ENCODE data around the gene SLC2A11. TPM values are rescaled to one million over a fixed set of nuclear protein-coding genes. Genes with fewer than 3 reads are reported as not detected.

The SLC2A11 gene
- total and polyA plus RNA-seq, 4 donors: 3.4 to 9.0 (median 4.3) TPM

DNA sequence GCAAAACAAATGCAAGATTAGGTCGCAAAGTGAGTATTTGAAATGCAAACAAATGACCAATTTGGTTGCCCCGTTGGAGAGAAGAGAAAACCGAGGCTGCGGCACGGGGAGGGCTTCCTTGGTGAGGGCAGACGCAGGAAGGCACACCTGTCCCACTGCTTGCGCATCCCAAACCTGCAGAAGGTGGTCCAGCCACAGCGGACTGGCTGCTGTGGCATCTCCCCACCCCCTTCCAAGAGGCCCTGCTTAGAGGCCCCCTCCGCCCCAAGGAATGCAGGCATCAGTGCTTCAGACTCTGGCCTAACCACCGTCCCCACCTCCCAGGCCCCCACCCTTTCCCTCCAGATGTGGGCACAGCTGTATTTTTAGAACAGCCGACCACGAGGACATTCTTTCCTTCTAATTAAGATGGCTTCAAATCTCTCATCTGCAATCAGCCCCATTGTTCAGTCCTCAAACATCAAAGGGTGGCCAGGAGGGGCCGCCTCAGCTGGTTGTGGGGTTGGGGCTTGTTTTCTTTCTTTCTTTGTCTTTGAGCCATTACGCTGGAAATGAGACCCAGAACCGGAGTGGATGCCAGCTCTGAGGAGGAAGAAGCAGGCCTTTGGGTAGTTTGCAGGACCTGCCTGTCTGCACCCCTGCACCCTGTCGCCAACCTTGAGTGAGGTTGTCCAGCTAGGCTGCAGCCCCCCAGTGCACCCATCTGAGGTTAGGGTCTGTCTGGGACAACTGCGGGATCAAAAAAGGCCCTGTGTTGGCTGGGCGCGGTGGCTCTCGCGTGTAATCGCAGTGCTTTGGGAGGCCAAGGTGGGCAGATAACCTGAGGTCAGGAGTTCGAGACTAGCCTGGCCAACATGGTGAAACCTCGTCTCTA lies 9.4 kb upstream of the SLC2A11 start:
- no peak for TF ChIP-seq EGR1 (IDR thresholded peaks at IDR 0.05; ENCODE audit: low read depth in 2 of 2)
- TF ChIP-seq, protein P1, sequence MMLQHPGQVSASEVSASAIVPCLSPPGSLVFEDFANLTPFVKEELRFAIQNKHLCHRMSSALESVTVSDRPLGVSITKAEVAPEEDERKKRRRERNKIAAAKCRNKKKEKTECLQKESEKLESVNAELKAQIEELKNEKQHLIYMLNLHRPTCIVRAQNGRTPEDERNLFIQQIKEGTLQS (IDR thresholded peaks at IDR 0.05): no peak
- no peak for TF ChIP-seq RXRA (IDR thresholded peaks at IDR 0.05)
- TF ChIP-seq, protein P2, sequence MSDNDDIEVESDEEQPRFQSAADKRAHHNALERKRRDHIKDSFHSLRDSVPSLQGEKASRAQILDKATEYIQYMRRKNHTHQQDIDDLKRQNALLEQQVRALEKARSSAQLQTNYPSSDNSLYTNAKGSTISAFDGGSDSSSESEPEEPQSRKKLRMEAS (IDR thresholded peaks at IDR 0.05): no peak
- no peak for TF ChIP-seq FOXA1 (IDR thresholded peaks at IDR 0.05)
- TF ChIP-seq JUND (IDR thresholded peaks at IDR 0.05): no peak
- TF ChIP-seq SP1 (IDR thresholded peaks at IDR 0.05): no peak
- TF ChIP-seq, protein P3, sequence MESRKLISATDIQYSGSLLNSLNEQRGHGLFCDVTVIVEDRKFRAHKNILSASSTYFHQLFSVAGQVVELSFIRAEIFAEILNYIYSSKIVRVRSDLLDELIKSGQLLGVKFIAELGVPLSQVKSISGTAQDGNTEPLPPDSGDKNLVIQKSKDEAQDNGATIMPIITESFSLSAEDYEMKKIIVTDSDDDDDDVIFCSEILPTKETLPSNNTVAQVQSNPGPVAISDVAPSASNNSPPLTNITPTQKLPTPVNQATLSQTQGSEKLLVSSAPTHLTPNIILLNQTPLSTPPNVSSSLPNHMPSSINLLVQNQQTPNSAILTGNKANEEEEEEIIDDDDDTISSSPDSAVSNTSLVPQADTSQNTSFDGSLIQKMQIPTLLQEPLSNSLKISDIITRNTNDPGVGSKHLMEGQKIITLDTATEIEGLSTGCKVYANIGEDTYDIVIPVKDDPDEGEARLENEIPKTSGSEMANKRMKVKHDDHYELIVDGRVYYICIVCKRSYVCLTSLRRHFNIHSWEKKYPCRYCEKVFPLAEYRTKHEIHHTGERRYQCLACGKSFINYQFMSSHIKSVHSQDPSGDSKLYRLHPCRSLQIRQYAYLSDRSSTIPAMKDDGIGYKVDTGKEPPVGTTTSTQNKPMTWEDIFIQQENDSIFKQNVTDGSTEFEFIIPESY (IDR thresholded peaks at IDR 0.05): no peak
- Histone ChIP-seq H3K9me3 (ENCODE audit: control insufficient read depth in 4 of 4, low read length in 3 of 4) (no peaks in the 10 kb centered on the region), H3K27me3 (ENCODE audit: control insufficient read depth in 4 of 4, insufficient read depth in 4 of 4, low read length in 3 of 4) (no peaks in the 10 kb centered on the region), H3K9ac (ENCODE audit: low read depth in 1 of 2, low read length in 2 of 2) (no peak overlapping the region), H3K36me3 (ENCODE audit: control insufficient read depth in 4 of 4, insufficient read depth in 3 of 4, low read depth in 1 of 4, low read length in 3 of 4) (no peaks in the 10 kb centered on the region), H3K4me1 (ENCODE audit: control insufficient read depth in 4 of 4, insufficient read depth in 4 of 4, low read length in 3 of 4) (peaks cover 2 to 15% (median 7%) of the 10 kb centered on the region in 4 donors), H3K4me3 (ENCODE audit: low read depth in 1 of 3, low read length in 3 of 3) (no peak overlapping the region), H3K27ac (ENCODE audit: low read depth in 1 of 2, low read length in 2 of 2) (no peak overlapping the region)
- DNase-seq (ENCODE audit: low spot score): no peak
- 88% methylated on average over 24 of the region's 24 CpGs for WGBS

DNA sequence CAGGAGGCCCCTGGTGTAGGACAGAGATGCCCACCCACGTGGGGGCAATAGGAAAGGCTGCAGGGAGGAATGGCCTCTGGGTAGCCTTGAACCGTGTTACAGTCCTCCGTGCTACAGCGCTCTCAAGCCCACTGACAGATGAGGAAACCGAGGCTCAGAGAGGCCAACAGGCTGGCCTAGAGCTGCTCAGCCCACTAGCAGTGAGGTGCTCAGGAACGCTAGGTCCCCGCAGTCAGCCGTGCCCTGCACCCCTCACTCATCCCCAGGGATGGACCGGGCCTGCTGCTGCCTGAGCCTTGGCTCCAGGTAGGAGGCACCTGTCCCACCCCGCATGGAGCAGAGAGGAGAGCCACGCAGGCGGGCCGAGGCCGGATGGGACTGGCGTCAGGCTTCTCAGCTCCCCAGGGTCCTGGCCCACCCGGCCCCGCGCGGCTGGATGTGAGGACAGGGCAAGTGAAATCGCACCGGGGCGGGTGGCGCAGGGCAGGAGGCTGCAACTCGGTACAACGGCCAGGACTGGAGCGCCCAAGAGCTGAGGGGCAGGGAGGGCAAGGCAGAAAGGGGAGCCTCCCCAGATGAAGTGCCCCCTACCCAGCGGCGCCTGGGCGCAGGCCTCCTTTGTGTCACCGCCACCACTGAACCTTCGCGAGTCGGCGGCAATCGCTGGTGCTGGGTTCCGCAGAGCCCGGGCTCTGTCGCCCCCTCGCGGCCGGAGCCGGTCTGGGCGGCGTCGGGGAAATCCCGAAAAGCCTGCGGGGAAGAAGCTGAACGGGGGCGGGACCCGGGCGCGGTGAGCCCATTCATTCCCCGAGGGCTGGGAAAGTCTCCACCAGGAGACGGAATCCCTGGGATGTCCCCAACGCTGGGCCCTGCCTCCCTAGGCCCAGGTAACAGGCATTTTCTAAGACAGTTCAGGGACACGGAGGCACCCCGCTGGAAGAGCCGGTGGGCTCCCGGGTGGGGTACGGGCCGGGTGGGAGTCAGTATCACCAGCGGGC lies 8.4 kb upstream of the SLC2A11 start:
- H3K4me3 ChIP-seq (ENCODE audit: low read depth in 1 of 3, low read length in 3 of 3): peak overlapping the region in 2 of 3 donors; percentile 5 to 37
- DNase-seq (ENCODE audit: low spot score): peak; percentile 90
- H3K9me3 ChIP-seq (ENCODE audit: control insufficient read depth in 4 of 4, low read length in 3 of 4): no peaks in the 10 kb centered on the region
- H3K4me1 ChIP-seq (ENCODE audit: control insufficient read depth in 4 of 4, insufficient read depth in 4 of 4, low read length in 3 of 4): peaks cover 2 to 15% (median 7%) of the 10 kb centered on the region in 4 donors
- TF ChIP-seq, protein P4, sequence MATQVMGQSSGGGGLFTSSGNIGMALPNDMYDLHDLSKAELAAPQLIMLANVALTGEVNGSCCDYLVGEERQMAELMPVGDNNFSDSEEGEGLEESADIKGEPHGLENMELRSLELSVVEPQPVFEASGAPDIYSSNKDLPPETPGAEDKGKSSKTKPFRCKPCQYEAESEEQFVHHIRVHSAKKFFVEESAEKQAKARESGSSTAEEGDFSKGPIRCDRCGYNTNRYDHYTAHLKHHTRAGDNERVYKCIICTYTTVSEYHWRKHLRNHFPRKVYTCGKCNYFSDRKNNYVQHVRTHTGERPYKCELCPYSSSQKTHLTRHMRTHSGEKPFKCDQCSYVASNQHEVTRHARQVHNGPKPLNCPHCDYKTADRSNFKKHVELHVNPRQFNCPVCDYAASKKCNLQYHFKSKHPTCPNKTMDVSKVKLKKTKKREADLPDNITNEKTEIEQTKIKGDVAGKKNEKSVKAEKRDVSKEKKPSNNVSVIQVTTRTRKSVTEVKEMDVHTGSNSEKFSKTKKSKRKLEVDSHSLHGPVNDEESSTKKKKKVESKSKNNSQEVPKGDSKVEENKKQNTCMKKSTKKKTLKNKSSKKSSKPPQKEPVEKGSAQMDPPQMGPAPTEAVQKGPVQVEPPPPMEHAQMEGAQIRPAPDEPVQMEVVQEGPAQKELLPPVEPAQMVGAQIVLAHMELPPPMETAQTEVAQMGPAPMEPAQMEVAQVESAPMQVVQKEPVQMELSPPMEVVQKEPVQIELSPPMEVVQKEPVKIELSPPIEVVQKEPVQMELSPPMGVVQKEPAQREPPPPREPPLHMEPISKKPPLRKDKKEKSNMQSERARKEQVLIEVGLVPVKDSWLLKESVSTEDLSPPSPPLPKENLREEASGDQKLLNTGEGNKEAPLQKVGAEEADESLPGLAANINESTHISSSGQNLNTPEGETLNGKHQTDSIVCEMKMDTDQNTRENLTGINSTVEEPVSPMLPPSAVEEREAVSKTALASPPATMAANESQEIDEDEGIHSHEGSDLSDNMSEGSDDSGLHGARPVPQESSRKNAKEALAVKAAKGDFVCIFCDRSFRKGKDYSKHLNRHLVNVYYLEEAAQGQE (IDR thresholded peaks at IDR 0.05): no peak
- peak; percentile 97 to 99 for TF ChIP-seq RAD21 (IDR thresholded peaks at IDR 0.05)
- TF ChIP-seq, protein P5, sequence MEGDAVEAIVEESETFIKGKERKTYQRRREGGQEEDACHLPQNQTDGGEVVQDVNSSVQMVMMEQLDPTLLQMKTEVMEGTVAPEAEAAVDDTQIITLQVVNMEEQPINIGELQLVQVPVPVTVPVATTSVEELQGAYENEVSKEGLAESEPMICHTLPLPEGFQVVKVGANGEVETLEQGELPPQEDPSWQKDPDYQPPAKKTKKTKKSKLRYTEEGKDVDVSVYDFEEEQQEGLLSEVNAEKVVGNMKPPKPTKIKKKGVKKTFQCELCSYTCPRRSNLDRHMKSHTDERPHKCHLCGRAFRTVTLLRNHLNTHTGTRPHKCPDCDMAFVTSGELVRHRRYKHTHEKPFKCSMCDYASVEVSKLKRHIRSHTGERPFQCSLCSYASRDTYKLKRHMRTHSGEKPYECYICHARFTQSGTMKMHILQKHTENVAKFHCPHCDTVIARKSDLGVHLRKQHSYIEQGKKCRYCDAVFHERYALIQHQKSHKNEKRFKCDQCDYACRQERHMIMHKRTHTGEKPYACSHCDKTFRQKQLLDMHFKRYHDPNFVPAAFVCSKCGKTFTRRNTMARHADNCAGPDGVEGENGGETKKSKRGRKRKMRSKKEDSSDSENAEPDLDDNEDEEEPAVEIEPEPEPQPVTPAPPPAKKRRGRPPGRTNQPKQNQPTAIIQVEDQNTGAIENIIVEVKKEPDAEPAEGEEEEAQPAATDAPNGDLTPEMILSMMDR (IDR thresholded peaks at IDR 0.05; ENCODE audit: low read depth, low read length, missing input control): peak; percentile 97
- TF ChIP-seq, protein P1 (IDR thresholded peaks at IDR 0.05): no peak
- no peaks in the 10 kb centered on the region for H3K27me3 ChIP-seq (ENCODE audit: control insufficient read depth in 4 of 4, insufficient read depth in 4 of 4, low read length in 3 of 4)
- H3K36me3 ChIP-seq (ENCODE audit: control insufficient read depth in 4 of 4, insufficient read depth in 3 of 4, low read depth in 1 of 4, low read length in 3 of 4): no peaks in the 10 kb centered on the region
- WGBS: 25% methylated on average over 62 of the region's 62 CpGs
- H3K9ac ChIP-seq (ENCODE audit: low read depth in 1 of 2, low read length in 2 of 2): no peak overlapping the region
- H3K27ac ChIP-seq (ENCODE audit: low read depth in 1 of 2, low read length in 2 of 2): no peak overlapping the region

All from liver (tissue), 9 donors.